Suppressor macrophage (primary cell): ENCODE measurements around the gene KATNB1.
"Not testable (repeated sequence)": the region's sequence is repeated elsewhere in the genome, so short reads cannot be mapped to it uniquely, and the experiment has no call there.

Experiments used
- DNase-seq, 4 experiments: peaks; one replicate each; pipeline ENCODE4 v3.0.0-alpha.2; 2020 to 2022

Gene KATNB1

DNA sequence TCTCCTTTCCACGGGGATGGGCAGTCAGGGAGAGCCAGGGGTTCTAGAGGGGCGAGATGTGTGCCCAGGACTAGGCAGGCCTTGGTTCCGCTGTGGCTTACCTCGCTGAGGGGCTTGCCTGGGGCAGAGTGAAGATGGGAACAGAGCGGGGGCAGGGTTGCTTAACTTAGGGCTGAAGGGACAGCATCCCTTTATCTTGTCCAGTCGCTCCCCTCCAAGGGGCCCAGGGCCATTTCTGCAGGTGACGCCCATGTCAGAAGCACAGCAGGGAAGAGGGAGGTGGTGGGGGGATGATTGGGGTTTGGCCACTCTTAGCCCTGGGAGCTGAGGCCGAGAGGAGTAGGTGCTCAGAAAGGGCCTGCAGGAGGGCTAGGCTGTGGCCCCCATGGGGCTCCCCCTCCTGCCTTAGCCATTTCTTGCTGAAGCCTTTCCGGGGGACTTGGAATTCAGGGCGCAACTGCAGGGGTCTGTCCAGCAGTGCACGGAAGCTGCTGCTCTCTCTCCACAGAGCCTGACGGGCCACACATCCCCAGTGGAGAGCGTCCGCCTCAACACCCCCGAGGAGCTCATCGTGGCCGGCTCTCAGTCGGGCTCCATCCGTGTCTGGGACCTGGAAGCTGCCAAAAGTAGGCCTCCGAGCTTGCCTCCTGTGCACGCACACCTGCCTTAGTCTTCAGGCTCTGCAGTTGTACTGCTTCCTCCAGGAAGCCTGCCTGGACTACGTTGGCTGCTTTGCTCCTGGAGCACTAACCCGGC is 8.5 kb downstream of the KATNB1 start:
- no peak for DNase-seq

GRCh38 chr16:57744642-57744903 is 9.0 kb downstream of the KATNB1 start:
- DNase-seq = no peak

DNA sequence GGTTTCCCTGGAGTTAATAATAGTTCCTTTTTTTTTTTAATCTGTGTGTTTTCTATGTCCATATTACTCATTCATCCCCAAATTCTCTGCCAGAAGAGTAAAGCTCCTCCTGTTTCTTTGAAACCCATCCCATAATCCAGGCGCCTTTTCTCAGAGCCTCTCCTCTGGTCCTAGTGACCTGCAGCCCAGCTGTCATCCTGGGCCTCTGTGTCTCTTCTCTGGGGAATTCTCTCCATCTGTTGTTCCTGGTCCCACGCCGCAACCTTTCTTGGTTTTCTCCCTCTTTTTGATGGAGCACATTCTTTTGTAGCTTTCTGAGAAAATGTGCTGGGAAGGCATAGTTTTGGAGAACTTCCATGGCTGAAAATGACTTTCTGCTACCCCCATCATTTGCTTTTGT is 10.2 kb downstream of the KATNB1 start:
- no peak for DNase-seq

DNA sequence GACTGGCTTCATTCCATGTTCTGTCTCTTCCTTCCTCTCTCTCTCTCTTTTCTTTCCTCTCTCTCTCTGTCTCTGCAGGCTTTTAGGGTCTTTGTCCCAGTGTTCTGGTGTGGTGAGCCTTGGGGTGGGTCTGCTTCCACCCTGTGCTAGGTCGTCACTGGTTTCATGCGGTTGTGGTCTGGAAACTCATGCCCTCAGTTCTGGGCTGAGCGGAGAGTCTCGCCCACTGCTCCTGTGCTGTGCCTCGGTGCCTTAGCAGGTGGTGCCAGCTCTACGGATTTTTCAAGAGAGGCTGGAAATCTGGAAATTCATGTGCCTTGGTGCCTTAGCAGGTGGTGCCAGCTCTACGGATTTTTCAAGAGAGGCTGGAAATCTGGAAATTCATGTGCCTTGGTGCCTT is 10.7 kb downstream of the KATNB1 start:
- DNase-seq = not testable (repeated sequence)

DNA sequence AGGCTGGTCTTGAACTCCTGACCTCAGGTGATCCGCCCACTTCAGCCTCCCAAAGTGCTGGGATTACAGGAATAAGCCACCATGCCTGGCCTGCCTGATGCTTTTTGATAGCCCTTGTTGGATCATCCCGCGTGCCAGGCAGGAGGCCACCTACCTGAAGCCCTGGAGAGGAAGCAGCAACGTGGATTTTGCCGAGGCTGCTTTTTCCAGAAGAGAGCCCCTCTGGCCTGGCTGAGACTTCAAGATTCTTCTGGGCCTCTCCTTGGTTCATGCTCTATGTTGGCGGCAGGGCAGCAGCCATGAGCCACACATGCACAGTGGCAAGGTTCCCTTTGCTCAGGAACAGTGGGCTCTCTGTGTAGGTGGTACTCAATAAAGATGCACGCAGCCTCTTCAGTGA is 11.5 kb downstream of the KATNB1 start:
- no peak for DNase-seq

DNA sequence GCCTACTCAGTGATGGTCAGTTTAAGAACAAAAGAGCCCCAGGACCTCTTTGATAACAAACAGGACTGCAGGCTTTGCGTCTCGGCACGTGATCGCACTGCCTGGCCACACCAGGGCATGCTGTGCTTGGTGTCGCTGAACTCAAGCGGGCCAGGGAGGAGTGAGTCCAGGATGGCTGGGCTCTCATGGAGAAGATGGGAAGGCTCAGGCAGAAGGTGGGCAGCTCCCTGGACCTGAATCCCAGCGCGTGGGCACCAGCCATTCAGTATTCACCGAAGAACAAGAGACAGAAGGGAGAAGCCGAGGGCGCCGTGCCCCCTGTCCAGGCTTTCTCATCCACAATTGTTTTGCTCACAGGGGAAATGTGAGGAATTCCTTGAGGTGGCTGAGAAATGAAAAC is 11.9 kb downstream of the KATNB1 start:
- DNase-seq = no peak

DNA sequence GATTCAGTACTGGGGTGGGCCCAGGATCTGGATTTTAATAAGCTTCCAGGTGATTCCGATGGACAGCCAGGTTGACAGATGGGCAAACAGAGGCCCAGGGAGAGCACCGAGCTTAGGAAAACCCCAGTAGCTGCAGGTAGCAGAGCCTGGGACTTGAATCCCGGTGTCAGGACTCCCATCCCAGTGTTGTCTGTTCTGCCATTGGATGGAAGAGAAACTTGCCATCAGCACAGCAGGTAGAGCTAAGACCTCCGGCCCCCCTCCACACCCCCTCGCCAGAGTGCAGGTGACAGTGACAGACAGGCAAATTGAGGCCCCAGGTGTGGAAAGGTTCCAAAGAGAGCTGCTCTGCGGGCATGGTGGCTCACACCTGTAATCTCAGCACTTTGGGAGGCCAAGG is 12.4 kb downstream of the KATNB1 start:
- no peak for DNase-seq

GRCh38 chr16:57748596-57748995 is 13.0 kb downstream of the KATNB1 start:
- DNase-seq = no peak

DNA sequence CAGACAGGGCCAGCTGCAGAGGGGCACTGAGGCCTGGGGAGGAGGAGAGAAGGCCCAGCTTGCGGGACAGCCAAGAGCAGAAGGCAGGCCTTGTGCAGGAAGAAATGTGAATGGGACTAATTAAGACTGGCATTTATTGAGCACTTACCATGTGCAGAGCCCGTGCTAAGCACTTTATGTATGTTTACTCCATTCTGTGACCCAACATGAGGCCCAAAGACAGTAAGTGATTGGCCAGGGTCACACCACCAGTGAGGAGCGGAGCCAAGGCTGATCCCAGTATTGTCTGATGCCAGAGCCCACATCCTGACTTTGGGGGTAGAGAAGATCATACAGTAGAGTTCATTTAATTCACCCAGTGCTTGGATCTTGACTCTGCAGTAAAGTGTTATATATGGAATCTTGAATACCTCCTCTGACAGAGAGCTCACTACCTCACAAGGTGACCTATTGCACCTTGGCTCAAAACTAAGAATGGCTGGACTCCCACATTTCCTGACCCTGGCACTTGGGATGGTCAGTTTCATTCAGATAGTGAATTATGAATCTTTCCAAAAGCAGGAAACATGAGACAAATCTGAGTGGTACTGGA is 13.6 kb downstream of the KATNB1 start:
- DNase-seq = no peak

DNA sequence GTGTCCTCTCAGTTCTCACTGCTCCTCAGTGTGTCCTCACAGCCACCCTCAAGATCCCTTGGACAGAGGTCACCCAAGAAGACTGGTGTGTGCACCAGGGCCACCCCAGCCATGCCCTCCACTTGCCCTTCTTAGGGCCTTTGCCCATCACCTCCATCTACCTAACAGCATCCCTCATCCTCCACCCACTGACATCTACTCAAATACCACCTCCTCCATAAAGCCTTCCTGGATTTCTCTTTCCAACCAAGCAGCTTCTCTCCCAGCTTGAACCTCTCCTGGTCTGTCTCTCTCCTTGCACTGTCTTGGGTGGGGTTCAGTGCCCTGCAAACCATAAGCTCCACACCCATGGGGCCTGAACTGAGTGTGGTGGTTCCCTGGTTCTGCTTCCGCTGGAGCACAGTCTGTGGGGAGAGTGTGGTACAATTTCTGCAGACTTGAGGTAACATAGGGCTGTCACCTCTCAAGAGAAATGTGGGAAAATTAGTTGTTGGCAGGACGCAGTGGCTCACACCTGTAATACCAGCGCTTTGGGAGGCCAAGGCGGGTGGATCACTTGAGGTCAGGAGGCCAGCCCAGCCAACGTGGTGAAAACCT is 14.4 kb downstream of the KATNB1 start:
- no peak for DNase-seq

DNA sequence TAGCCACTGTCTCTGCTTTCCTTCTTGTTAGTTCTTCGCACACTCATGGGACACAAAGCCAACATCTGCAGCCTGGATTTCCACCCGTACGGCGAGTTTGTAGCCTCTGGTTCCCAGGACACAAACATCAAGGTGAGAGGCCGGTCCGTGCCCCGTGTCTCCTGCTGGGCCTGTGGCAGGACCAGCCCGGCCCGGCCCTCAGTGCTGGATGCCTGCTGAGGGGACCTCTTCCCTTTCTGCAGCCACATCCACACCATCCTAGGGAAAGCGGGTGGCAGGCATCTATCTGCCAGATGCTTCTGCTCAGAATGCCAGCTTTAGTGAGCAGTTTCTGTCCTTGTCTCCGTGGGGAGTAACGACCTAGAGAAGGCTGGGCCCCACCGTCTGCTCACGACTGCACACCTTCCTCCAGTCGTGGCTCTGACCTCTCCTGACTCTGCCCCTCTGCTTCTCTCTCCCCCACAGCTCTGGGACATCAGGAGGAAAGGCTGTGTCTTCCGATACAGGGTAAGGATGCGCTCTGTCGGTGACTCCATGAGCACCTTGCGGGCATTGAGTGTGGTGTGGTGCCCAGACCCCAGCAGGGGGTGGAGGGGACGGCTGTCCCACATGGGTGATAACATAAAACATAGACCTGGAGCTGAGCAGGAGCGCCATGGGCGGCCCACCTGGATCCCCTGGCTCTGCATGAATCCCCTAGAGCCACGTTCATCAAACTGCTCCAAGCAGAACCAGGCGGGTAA is 15.4 kb downstream of the KATNB1 start:
- no peak for DNase-seq

DNA sequence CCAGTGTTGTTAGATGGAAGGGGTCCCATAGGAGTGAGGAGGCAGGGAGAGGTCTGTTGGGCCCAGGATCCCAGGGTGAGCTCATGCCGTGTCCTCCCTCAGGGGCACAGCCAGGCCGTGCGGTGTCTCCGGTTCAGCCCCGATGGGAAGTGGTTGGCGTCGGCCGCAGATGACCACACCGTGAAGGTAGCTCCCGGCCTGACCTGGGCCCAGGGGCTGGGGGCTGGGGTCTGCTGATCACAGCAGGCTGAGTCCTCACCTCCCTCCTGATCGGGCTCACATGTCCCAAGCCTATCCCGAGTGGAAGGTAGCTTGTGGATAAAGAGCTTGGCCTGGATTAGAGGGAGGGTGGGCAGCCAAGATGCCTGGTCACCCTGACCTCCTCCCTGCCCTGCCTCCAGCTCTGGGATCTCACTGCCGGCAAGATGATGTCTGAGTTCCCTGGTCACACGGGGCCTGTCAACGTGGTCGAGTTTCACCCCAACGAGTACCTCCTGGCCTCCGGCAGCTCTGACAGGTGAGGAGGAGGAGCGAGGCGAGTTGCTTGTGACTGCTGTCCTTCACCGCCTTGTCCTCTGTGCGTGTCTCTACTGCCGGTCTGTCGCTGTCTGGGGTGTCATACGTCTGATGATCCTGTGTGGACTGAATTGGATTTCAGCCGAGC is 16.1 kb downstream of the KATNB1 start:
- no peak for DNase-seq

- DNase-seq = no peak
Observed at GRCh38 chr16:57752203-57752580, 16.6 kb downstream of the KATNB1 start.

GRCh38 chr16:57752581-57753447 is 17.2 kb downstream of the KATNB1 start:
- DNase-seq = no peak

DNA sequence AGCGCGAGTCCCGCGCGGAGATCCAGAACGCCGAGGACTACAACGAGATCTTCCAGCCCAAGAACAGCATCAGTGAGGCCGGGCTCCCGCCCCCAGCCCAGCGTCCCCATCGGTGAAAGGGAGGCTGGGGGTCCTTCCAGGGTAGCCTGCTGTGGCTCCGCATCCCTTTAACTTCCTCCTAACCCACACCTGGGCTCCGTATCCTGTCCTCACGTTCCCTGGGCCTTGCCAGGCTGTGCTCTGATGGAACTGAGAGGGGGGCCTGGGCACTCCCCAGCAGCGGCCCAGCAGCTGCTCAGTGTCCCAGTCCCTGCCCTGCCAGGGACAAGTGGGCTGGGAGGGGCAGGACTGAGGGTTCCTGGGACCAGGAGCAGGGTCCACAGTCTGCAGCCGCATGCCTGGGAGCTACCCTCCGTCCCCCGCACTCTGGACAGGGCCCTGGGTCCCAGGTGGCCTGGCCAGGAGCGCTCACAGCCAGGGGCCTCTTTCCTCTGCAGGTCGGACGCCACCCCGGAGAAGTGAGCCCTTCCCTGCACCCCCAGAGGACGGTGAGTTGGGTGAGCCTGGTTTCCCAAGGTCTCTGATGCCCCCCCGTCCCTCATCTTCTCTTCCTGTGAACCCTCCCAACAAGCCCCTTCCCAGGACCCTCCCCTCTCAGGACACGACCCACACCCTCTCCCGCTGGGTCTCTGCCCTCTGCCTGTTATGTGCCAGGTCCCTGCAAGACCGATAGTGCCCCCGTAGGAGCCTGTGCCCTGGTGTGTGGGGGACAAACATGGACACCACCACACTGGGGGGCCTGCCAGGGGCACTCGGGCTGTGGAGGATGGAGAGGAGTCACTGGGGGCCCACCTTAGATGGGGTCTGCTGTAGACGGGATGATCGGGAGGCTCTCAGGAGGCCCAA is 18.1 kb downstream of the KATNB1 start:
- DNase-seq = no peak

GRCh38 chr16:57754354-57755060 is 18.9 kb downstream of the KATNB1 start:
- no peak for DNase-seq

GRCh38 chr16:57755061-57755684 is 19.6 kb downstream of the KATNB1 start:
- no peak for DNase-seq

- no peak for DNase-seq
Observed at GRCh38 chr16:57755726-57756423, 20.3 kb downstream of the KATNB1 start.
